GM18511 (cell line): ENCODE data around the gene CSNK1D.

ENCODE experiments used
- ATAC-seq: cut with Tn5 transposase; IDR thresholded peaks from one replicate; pipeline ENCODE4 v1.9.1; 2021; ENCODE audit warnings: mild to moderate bottlenecking, moderate library complexity; ENCODE audit not compliant: unreplicated experiment

CSNK1D gene

GRCh38 chr17:82241183-82241925 is 32.1 kb downstream of the CSNK1D start:
- ATAC-seq, result no peak

- no peak for ATAC-seq
Observed at GRCh38 chr17:82240506-82241182, 32.9 kb downstream of the CSNK1D start.

DNA sequence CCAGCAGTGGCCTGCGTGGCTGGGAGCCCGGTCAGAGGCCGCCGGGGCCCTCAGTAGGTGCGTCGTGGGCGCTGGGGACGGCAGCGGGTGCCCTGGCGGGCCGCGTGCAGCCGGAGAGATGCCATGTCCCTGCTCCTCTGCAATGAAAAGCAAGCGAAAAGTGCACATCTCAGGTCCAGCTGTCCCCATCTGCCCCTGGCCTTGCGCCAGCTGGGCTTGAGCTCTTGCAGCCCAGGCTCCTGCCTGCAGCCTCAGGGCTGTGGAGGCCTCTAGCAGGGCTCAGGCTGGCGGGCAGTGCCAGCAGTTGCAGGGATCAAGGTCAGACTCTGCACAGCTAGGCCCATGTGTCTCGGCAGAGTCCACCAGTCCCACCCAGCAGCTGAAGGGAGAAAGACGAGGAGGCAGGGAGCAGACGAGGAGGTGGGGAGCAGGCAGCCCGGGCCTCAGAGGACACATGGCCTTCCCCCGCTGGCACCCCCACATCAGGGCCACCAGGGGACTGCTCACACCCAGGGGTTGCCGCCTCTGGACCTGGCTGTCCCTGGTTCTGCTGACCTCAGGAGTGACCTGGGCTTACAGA is 33.5 kb downstream of the CSNK1D start:
- ATAC-seq, result no peak

DNA sequence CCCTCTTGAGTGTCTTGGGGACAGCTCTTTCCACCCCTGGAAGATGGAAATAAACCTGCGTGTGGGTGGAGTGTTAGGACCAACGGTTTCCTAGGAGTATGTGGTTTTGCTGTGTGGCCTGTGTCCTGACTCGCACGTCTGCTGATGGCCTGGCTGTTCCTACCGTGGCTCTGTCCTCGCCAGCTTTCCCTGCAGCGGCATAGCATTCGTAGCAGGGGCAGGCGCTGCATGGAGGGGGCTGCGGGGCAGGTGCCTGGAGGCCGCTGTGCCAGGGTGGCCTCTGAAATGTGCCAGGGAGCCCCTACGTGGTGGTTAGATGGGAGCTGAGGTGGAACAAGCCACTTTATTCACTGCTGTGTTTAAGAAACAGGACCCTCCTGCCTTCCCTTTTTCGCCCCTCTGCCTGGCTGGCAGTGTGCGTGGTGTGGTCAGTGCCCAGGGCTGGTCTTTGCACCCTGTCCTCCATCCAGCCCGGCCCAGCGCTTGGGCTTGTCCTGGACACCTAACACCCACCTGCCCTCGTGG is 34.0 kb downstream of the CSNK1D start:
- no peak for ATAC-seq

DNA sequence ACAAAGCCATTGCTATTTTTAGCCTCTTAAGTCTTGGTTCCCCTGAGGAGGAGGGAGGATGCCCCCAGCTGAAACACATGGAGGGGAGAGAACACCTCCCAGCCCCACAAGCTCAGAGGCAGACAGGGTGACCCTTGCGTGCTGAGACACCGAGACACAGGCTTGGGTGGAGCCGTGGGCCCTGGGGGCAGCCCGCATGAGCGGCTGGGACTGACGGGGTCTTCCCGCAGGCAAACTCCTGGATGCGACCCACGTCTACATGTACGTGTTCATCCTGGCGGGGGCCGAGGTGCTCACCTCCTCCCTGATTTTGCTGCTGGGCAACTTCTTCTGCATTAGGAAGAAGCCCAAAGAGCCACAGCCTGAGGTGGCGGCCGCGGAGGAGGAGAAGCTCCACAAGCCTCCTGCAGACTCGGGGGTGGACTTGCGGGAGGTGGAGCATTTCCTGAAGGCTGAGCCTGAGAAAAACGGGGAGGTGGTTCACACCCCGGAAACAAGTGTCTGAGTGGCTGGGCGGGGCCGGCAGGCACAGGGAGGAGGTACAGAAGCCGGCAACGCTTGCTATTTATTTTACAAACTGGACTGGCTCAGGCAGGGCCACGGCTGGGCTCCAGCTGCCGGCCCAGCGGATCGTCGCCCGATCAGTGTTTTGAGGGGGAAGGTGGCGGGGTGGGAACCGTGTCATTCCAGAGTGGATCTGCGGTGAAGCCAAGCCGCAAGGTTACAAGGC is 34.9 kb downstream of the CSNK1D start:
- ATAC-seq, result no peak

GRCh38 chr17:82237746-82238471 is 35.6 kb downstream of the CSNK1D start:
- no peak for ATAC-seq

- no peak for ATAC-seq
Observed at GRCh38 chr17:82237083-82237745, 36.3 kb downstream of the CSNK1D start.

GRCh38 chr17:82236142-82236971 is 37.1 kb downstream of the CSNK1D start:
- no peak for ATAC-seq

DNA sequence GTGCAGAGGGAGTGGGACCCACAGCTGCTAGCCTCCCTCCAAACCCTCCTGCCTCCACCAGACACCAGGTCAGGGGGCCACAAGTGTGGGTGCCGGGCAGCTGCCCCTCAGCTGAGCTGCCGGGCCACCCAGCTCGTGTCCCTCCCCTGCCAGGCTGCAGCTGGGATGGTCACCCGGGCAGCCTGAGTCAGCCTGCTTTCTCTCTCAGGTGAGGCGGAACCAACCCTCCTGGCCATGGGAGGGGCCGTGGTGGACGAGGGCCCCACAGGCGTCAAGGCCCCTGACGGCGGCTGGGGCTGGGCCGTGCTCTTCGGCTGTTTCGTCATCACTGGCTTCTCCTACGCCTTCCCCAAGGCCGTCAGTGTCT is 37.7 kb downstream of the CSNK1D start:
- ATAC-seq, result no peak

DNA sequence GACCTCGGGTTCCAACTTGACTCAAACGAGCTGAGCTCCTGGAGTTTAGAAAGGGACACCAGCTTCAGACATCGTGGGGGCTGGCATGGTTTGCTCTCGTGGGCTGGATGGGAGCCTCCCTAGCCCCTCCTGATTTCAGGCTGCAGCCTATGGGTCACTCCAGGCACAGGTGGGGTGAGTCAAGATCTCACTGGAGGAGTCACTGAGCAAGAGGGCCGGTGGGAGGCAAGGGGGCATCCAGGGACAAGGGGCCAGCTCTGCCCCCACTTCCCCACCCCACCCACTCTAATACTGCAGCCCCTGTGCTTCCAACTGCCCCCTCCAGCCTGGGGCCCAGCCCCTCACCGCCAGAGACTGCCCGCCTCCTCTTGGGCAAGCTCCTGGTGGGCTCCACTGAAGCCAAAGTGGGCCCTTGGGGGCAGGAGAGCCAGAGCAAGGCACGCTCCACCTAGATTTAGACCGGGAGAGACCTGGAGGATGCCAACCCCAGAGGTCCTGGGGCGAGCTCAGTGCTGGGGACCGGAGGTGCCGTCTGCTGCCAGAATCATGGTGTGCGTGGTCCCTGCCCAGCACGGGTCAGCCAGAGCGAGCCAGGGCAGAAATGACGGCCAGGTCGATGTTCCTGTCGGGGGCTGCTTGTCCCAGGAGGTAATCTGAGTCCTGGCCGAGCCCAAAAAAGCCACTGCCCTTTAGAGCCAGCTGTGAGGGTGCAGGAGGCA is 38.3 kb downstream of the CSNK1D start:
- ATAC-seq, result no peak

DNA sequence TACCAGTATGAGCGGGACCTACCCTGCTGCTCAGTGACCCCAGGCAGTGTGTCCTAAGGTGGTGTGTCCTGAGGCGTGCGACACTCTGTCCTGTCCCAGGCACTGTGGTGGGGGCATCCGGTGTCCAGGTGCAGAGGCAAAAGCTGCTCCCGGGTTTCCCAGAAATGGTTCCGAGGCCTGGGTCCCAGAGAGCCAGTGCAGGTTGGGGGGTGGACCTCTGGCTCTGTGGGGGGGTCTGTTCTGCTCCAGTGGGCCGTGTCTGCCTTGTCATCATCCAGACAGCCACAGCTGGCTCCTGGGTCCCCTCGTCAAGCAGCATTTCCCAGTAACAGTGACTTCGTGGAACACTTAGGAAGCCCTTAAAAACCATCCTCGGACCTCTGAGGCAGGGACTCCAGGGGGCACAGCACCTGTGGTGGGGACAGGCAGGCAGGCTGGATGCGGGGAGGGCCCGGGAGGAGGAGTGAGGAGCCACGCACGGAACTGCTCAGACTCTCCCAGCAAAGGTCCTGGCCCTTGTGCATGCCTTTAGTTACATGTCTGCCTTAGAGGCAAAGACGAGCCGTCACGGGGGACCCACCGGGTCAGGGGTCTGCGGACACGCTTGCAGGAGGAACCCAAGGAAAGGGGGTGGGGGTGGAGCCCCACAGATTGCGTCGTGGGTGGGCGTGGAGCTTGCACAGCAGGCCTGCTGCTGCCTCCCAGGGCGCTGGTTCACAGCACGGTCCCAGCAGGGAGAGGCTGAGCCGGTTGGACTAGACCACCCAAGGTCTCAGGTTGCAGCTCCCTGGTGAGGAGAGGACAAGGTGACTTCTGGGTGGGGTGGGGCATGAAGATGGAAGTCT is 39.1 kb downstream of the CSNK1D start:
- ATAC-seq, result no peak

- no peak for ATAC-seq
Observed at GRCh38 chr17:82232876-82233785, 40.4 kb downstream of the CSNK1D start.

DNA sequence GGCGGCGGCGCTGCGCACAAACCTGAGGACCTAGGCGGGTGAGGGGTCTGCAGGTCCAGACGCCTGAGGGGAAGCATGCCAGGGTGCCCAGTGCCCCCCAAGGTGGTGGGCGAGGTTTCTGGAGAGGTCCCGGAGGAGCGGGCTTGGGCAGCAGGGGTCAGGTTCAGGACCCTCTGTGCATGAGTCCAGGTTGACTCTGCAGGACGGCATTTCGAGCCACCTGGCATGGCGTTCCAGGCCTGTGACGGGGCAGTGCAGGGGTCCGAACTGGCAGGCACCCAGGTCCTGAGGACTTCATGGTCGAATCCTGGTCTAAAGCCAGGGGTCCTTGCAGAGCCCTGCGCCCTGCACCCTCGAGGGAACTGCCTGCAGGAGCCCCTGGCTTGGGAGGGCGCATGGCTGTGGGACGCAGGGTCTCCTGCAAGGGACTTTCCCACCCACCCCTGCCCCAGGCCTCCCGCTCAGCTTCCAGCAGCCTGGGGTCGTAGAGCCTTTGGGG is 41.1 kb downstream of the CSNK1D start:
- no peak for ATAC-seq

- ATAC-seq, result peak; percentile 2
Observed at GRCh38 chr17:82231562-82232321, 41.8 kb downstream of the CSNK1D start.

GRCh38 chr17:82231312-82231561 is 42.3 kb downstream of the CSNK1D start:
- no peak for ATAC-seq
